Adrenal gland (tissue), 12 donors: Measurements from ENCODE around the gene NEU4. TPM values are rescaled to one million over a fixed set of nuclear protein-coding genes. Genes with fewer than 3 reads are reported as not detected.

Experiments used
- DNase-seq, 7 donors: peaks; one replicate each; pipeline ENCODE4 v3.0.0-alpha.2; 2019 to 2020
- H3K27ac ChIP-seq, 5 donors: fragments of 200-600 bp; sonication (generic) in 4 of 5; 1 replicate in 3 of 5; 2 replicates in 2 of 5; pipeline versions ENCODE4 v1.5.1 to v1.8.0; 2016 to 2020; ENCODE audit warnings: mild to moderate bottlenecking in 1 of 5
- H3K27me3 ChIP-seq: fragments of 200-600 bp; 2 replicates; pipeline ENCODE4 v1.8.0; 2021
- H3K36me3 ChIP-seq, 2 donors: fragments of 200-600 bp; replicated peaks in 1 of 2; 1 replicate in 1 of 2; 2 replicates in 1 of 2; pipeline versions ENCODE4 v1.5.1 to v1.8.0; 2018 to 2022
- H3K4me1 ChIP-seq, 2 donors: fragments of 200-600 bp; replicated peaks in 1 of 2; 1 replicate in 1 of 2; 2 replicates in 1 of 2; pipeline versions ENCODE4 v1.5.1 to v1.8.0; 2018 to 2021
- H3K4me3 ChIP-seq, 4 donors: fragments of 200-600 bp; sonication (generic) in 3 of 4; one replicate each; pipeline ENCODE4 v1.5.1; 2016 to 2018
- H3K9me3 ChIP-seq, 3 donors: fragments of 200-600 bp; sonication (generic) in 1 of 3; replicated peaks in 1 of 3; 1 replicate in 2 of 3; 2 replicates in 1 of 3; pipeline versions ENCODE4 v1.5.1 to v1.8.0; 2016 to 2021
- CTCF ChIP-seq, 6 experiments: fragments of 450-650 bp in 4 of 6; fragments of 200-600 bp in 2 of 6; sonication (generic) in 1 of 6; IDR thresholded peaks; 1 replicate in 5 of 6; 2 replicates in 1 of 6; pipeline versions ENCODE4 v1.5.1 to v1.8.0; 2016 to 2021; ENCODE audit warnings: antibody characterized with exemption in 6 of 6, mild to moderate bottlenecking in 2 of 6, moderate library complexity in 1 of 6
- POLR2A ChIP-seq, 2 donors: fragments of 450-650 bp; IDR thresholded peaks; one replicate each; pipeline ENCODE4 v1.6.1; 2017; ENCODE audit warnings: antibody characterized with exemption in 2 of 2, mild to moderate bottlenecking in 2 of 2, moderate library complexity in 1 of 2
- WGBS, 4 donors: extraction: QIAGEN DNeasy Blood & Tissue Kit in 2 of 4; methylation state at CpG; one replicate each; pipeline versions ENCODE4 v1.1.5 to v1.1.7; 2013 to 2017; 5-methylcytosine and 5-hydroxymethylcytosine counted together
- intact Hi-C, 2 donors: fragments of 100-400 bp; cut with DNase I; formaldehyde crosslinking; loops; one replicate each; pipeline versions ENCODE4 v1.14.1 to v1.15.0; 2022 to 2023
- polyA plus RNA-seq, 3 donors: library from polyadenylated mRNA; stranded (reverse); fragments of 200-250 nt in 2 of 3; fragments of 350-450 nt in 1 of 3; fragmentation: Illumina TruSeq in 1 of 3; extraction: RNeasy Lipid Tissue Mini Kit (QIAGEN cat#74804) in 1 of 3; gene quantifications; one replicate each; pipeline ENCODE4 v1.2.3, GENCODE V29; 2013 to 2014
- total RNA-seq, 9 donors: library from RNA; depleted of rRNA in 4 of 9; stranded (reverse); fragments of >200 nt in 4 of 9; fragments of 120-200 nt in 1 of 9; fragmentation: NEBNext Ultra II Directional in 1 of 9; extraction: Animal tissue kit (Norgen Biotek cat#: 25700) in 1 of 9; gene quantifications; one replicate each; pipeline versions ENCODE4 v1.1.0 to v1.2.4, GENCODE V29; 2013 to 2023
- donor health status: healthy with polysubstance abuse.
- donor health status: Bipolar disorder and iron deficiency.
- donor health status: DM: yes; HTN: yes; CAD: no.
- donor health status: DM: no; HTN: no; CAD: no.
- donor health status: DM: no; HTN: no; CAD: no.
- donor health status: DM: yes; HTN: yes; CAD: no.

The NEU4 gene
- total and polyA plus RNA-seq, 12 donors: 0.17 to 2.3 (median 0.37) TPM; not detected in 3

GRCh38 chr2:241849616-241850543 lies 40.9 kb downstream of the NEU4 start:
- H3K27me3 ChIP-seq: no peaks in the 10 kb centered on the region
- H3K4me3 ChIP-seq: no peak overlapping the region
- H3K4me1 ChIP-seq: no peaks in the 10 kb centered on the region
- no peaks in the 10 kb centered on the region for H3K36me3 ChIP-seq
- intact Hi-C loops: no loop called here
- peak in 2 of 7 donors; percentile 12 to 25 for DNase-seq
- no peaks in the 10 kb centered on the region for H3K9me3 ChIP-seq
- WGBS, 4 donors: 77 to 92% (median 84%) methylated on average over 9 to 16 of the region's 16 CpGs
- no peak for TF ChIP-seq CTCF (IDR thresholded peaks at IDR 0.05)
- no peak for TF ChIP-seq POLR2A (IDR thresholded peaks at IDR 0.05)
- H3K27ac ChIP-seq: no peak overlapping the region

DNA sequence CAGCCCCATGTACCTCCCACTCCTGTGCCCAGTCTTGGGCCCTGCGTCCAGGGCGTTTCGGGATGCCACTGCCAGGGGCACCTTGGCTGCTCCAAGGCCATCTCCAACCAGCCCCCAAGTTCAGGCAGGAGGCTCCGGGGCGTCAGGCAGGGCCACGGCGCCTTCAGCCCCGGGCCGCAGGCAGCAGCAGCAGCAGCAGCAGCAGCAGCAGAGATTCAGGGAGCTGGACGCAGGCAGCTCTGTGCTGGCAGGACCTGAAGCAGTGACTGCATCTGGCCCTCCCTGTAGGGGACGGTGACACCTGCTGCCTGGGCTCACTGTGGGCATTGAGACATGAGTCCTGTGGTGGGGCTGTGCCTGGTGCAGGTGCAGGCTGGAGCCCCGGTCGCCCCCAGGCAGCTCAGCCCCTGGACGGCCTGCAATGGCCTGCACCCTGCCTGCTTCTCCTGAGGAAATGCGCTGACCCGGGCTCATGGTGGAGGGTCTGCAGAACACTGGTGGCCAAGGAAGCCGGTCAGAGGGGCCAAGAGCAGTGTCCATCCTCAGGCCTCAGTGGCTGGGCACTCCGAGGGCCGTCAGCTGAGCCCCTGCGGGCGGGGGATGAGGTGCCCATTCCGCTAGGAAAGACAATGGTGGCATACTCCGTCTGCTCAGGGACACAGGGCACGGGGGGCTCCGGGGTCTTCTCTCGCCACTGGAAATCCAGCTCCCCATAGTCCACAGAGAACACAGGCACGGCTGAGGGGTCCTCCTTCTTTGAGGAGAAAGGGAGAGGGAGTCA lies 41.7 kb downstream of the NEU4 start:
- no peak overlapping the region for H3K27ac ChIP-seq
- TF ChIP-seq CTCF (IDR thresholded peaks at IDR 0.05): no peak
- no peak for TF ChIP-seq POLR2A (IDR thresholded peaks at IDR 0.05)
- H3K4me1 ChIP-seq: no peaks in the 10 kb centered on the region
- intact Hi-C loops: no loop called here
- WGBS, 4 donors: 79 to 93% (median 89%) methylated on average over 5 to 27 of the region's 27 CpGs
- H3K36me3 ChIP-seq: no peaks in the 10 kb centered on the region
- H3K4me3 ChIP-seq: no peak overlapping the region
- DNase-seq: peak in 2 of 7 donors; percentile 16 to 28
- H3K27me3 ChIP-seq: no peaks in the 10 kb centered on the region
- H3K9me3 ChIP-seq: no peaks in the 10 kb centered on the region

DNA sequence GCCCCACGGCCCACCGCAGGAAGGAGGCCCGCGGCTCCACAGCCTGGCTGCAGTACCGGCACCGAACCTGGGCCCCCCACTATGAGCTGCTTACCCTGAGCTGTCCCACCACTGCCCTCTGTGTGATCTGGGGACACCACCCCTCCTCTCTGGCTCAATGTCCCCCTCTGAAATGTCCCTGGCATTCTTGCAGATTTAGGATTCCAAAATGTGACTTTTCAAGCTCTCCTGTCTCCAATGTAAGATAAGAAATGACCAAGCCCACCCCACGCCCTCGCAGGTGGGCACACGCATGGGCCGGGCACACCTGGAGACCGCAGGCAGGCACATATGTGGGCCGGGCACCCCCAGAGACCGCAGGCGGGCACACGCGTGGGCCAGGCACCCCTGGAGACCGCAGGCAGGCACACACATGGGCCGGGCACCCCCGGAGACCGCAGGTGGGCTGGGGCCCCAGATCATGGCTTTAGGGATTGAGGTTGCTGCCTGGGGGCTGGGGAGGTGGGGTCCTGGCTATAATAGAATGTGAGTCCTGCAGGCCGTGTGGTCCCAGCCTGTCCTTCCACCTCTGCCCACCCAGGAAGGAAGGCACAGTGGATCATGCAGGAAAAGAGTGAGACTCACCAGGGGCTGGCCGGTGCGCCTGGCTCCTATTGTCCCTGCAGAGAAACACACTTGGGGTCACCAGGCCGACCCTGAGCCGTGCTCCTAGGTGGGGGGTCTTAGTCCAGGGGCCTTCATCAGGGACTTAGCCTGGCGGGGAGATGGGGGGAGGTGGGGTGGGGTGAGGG lies 42.5 kb downstream of the NEU4 start:
- whole genome bisulfite sequencing, 4 donors: 77 to 89% (median 88%) methylated on average over 11 to 26 of the region's 26 CpGs
- H3K4me1 ChIP-seq: no peaks in the 10 kb centered on the region
- H3K4me3 ChIP-seq: no peak overlapping the region
- no peak for TF ChIP-seq POLR2A (IDR thresholded peaks at IDR 0.05)
- TF ChIP-seq CTCF (IDR thresholded peaks at IDR 0.05): no peak
- intact Hi-C loops: no loop called here
- H3K9me3 ChIP-seq: no peaks in the 10 kb centered on the region
- H3K27me3 ChIP-seq: no peaks in the 10 kb centered on the region
- peak in 2 of 7 donors; percentile 5 to 34 for DNase-seq
- H3K36me3 ChIP-seq: no peaks in the 10 kb centered on the region
- no peak overlapping the region for H3K27ac ChIP-seq
